Measurements from ENCODE around the gene ACCS. TPM values are rescaled to one million over a fixed set of nuclear protein-coding genes. Genes with fewer than 3 reads are reported as not detected.

ACCS gene
- total RNA-seq, 1 experiment from 2014 or later, result 7.5 TPM

DNA sequence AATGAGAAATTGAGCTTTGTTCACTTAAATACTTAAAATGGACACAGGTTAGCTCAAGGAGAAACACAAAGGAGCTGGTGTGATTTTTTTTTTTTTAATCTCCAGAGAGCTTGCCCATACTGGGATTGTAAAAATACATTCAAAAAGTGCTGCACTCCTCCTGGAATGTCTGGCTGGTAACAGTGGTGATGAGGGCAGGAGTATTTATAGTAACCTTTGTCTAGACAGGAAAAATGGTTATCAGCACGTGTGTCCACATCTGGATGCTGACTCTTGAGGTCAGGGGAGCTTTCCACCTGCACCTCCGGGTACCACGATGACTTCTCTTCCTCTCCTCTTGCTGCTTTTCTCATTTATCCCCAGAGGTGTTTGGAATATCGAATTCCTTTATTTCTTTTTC, 59.5 kb downstream of the ACCS start:
- H3K4me3 Mint-ChIP-seq, result no peak overlapping the region
- WGBS (ENCODE audit: extremely low coverage, insufficient read length, low lambda C conversion rate), result no CpG with 5 or more reads among the region's 4 CpGs

More for the DNA sequence above, 59.5 kb downstream of the ACCS start:
- Histone ChIP-seq H3K79me1 (ENCODE audit: insufficient read depth, low read depth, low read length, poor library complexity, severe bottlenecking) (no peaks in the 10 kb centered on the region), H2BK120ac (ENCODE audit: low read depth, low read length, poor library complexity, severe bottlenecking) (no peak overlapping the region), H3K23me2 (ENCODE audit: insufficient read length, low read depth, low read length, poor library complexity, severe bottlenecking) (no peaks in the 10 kb centered on the region), H2BK20ac (ENCODE audit: low read depth, low read length, poor library complexity, severe bottlenecking) (no peak overlapping the region), H3K56ac (ENCODE audit: insufficient read length, low read depth, low read length) (no peak overlapping the region), H2BK12ac (ENCODE audit: insufficient read length, low read depth, low read length) (no peak overlapping the region), H2BK5ac (ENCODE audit: insufficient read length, low read length) (no peak overlapping the region), H3K9me3 (ENCODE audit: control insufficient read depth, low read depth, low read length) (no peaks in the 10 kb centered on the region), H2AK5ac (ENCODE audit: insufficient read length, low read length) (no peak overlapping the region), H3K4me1 (ENCODE audit: insufficient read depth, low read length) (no peaks in the 10 kb centered on the region), H3K14ac (ENCODE audit: insufficient read depth, low read length) (no peak overlapping the region), H3K23ac (ENCODE audit: insufficient read length, low read depth, low read length) (no peak overlapping the region), H4K91ac (ENCODE audit: insufficient read length, low read depth, low read length) (no peak overlapping the region), H3K9ac (ENCODE audit: extremely low read depth, insufficient read length, low read length) (no peak overlapping the region), H3K79me2 (ENCODE audit: insufficient read depth, low read length) (no peaks in the 10 kb centered on the region), H4K5ac (ENCODE audit: insufficient read length, low read depth, low read length) (no peak overlapping the region), H4K8ac (replicated peaks; ENCODE audit: insufficient read length, low read depth, low read length) (no peak overlapping the region), H3K27ac (ENCODE audit: insufficient read length, low read depth, low read length) (no peak overlapping the region), H3K18ac (ENCODE audit: insufficient read length, low read depth, low read length) (no peak overlapping the region), H3K4ac (ENCODE audit: low read depth, low read length) (no peak overlapping the region), H4K20me1 (ENCODE audit: control insufficient read depth, insufficient read depth, insufficient read length) (no peaks in the 10 kb centered on the region), H2BK15ac (ENCODE audit: low read depth, low read length) (no peak overlapping the region), H2AFZ (ENCODE audit: low read length) (no peak overlapping the region), H3K4me2 (ENCODE audit: insufficient read depth, insufficient read length, low read length) (no peak overlapping the region), H3K27me3 (ENCODE audit: insufficient read depth, low read length) (no peaks in the 10 kb centered on the region), H3T11ph (ENCODE audit: low read length) (no peak overlapping the region)
- TF ChIP-seq, protein P1, sequence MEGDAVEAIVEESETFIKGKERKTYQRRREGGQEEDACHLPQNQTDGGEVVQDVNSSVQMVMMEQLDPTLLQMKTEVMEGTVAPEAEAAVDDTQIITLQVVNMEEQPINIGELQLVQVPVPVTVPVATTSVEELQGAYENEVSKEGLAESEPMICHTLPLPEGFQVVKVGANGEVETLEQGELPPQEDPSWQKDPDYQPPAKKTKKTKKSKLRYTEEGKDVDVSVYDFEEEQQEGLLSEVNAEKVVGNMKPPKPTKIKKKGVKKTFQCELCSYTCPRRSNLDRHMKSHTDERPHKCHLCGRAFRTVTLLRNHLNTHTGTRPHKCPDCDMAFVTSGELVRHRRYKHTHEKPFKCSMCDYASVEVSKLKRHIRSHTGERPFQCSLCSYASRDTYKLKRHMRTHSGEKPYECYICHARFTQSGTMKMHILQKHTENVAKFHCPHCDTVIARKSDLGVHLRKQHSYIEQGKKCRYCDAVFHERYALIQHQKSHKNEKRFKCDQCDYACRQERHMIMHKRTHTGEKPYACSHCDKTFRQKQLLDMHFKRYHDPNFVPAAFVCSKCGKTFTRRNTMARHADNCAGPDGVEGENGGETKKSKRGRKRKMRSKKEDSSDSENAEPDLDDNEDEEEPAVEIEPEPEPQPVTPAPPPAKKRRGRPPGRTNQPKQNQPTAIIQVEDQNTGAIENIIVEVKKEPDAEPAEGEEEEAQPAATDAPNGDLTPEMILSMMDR (conservative IDR thresholded peaks at IDR 0.05), result no peak
- no peaks in the 10 kb centered on the region; a peak in 1 of 5 replicates for H3K9me3 Mint-ChIP-seq
- no peak overlapping the region for H3K27ac Mint-ChIP-seq
- H3K4me1 Mint-ChIP-seq, result no peaks in the 10 kb centered on the region
- no peak for DNase-seq
- H3K27me3 Mint-ChIP-seq (ENCODE audit: low read depth), result no peaks in the 10 kb centered on the region
- peaks cover 2 to 47% (median 14%) of the 10 kb centered on the region in 3 experiments; a peak in 4 of 7 replicates for H3K36me3 Mint-ChIP-seq (ENCODE audit: insufficient read depth in 1 of 3, low read depth in 3 of 3)

Data from H9 (cell line).